HG03139 (cell line): ENCODE data around the gene SENP2.
"Not testable (repeated sequence)": the region's sequence is repeated elsewhere in the genome, so short reads cannot be mapped to it uniquely, and the experiment has no call there.

Source experiments
- ATAC-seq: cut with Tn5 transposase; IDR thresholded peaks from one replicate; pipeline ENCODE4 v1.9.1; 2021; ENCODE audit not compliant: unreplicated experiment

Gene SENP2

GRCh38 chr3:185585518-185585858, 607 bp upstream of the SENP2 start:
- ATAC-seq = no peak

DNA sequence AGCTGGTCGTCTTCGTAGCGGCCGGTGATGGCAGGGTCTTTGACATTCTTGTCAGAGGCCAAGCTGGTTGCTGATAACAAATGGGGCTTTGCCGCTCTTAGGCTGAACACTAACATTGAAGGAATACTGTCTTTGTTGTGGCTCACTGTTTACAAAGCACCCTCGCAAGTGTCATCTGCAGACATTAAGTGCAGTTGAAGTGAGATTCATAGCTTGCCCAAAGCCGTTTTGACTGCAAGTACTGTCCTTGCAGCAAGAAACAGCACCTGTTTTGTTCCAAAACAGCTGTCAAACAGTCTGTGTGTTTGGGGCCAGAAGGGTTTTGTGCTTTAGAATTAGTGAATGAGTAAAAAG, 568 bp downstream of the SENP2 start:
- ATAC-seq = no peak

DNA sequence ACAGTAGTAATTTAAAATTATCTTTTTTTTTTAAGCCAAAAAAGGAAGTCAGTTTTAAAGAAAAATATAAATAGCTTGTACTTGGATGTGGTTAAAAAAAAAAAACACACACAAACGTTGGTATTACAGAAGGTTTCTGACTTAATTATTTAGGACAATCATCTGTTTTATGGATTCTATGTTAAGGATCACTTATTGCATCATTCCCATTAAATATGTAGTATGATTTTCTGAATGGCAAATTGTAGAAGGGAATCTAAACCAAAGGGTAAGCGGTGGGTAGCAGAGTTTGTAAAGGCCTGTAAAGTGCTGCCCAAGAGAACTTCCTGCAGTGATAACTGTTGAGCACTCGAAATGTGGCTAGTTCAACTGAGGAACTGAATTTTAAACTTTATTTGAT, 8.0 kb downstream of the SENP2 start:
- ATAC-seq = no peak

DNA sequence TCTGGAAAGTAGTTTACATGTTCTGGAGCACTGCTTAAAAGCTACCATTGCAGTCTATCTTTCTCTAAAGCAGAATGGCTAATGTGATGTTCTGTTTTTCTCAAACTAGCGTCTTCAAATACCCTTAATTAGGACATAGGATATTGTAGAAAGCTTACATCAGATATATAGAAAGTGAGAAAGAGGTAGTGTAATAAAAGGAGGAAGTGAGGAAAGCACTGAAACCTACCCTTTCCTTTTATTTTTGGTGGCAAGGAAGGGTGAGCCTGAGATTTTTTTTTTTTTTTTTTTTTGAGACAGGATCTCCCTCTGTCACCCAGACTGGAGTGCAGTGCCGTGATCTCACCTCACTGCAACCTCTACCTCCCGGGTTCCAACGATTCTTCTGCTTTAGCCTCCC, 9.4 kb downstream of the SENP2 start:
- no peak for ATAC-seq

DNA sequence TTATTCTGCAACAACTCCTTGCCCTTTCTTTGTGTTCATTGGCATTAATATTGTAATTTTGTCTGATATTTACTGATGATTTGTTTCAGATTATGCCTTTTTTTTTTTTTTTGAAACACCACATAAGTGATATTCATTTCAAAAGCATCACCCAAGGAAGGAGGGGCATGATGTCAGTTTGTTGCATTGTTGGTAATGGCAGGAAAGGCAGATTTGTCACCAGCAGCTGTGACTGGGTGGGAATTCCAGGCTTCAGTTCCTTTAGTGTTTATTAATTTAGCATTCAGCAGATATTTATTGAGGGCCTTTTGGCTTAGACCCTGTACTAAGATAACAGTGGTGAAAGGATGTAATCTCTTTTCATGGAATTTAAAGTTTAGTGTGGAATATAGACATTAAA, 19.5 kb downstream of the SENP2 start:
- ATAC-seq = no peak

GRCh38 chr3:185606196-185606595, 20.1 kb downstream of the SENP2 start:
- ATAC-seq = no peak

DNA sequence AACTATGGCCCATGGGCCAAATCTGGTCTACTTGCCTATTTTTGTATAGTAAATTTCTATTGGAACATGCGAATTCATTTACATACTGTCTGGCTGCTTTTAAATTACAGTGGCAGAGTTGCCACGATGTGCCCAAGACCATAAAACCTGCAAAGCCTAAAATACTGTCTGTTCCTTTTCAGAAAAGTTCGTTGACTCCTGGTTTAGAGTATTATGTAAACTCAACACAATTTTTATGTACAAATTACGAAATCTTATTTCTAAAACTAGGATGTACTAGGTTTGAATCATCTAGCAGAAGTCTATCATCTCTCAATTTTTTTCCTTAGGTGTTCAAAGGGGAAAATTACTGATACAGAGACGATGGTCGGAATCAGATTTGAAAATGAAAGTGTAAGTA, 26.9 kb downstream of the SENP2 start:
- ATAC-seq = no peak

GRCh38 chr3:185623939-185624665, 38.0 kb downstream of the SENP2 start:
- ATAC-seq = no peak

DNA sequence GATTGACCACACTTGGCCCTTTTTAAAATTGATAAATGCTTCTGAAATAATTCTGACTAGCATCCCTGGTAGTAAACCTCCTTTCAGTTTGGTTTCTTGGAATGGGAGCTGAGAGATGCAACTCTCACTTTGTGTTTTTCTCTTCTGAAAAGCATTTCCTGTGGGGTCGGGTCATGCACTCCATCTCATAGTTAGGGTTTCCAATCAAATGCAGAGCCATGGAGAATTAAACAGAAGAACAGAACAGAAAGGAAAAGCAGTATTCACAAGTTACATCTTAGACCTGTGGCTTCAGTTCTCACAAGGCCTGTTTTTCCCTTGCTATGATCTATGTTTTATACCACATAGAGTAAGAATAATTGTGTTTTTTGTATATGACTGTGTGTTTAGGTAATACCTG, 39.7 kb downstream of the SENP2 start:
- ATAC-seq = no peak

- ATAC-seq = no peak
Observed at GRCh38 chr3:185629554-185630181, 43.6 kb downstream of the SENP2 start.

DNA sequence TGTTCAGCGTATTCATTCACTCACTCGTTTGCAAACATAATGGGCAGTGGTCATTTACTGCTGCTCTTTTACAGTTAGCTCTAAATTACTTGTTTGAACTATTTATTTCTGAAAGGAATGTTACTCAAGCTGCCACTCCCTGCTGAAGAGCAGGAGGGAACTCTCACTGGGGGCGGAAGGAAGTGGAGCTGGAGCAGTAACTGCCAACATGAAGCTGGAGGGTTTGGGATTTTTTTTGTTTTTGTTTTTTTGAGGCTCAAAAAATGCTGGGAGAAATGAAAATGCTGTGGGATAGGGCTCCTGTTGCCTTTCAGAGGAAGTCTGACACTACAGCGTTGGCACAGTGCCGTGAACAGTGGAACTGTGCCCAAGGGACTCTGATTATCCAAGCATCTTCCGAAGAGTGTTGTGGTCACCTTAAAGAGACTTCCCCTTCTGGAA, 44.1 kb downstream of the SENP2 start:
- no peak for ATAC-seq

DNA sequence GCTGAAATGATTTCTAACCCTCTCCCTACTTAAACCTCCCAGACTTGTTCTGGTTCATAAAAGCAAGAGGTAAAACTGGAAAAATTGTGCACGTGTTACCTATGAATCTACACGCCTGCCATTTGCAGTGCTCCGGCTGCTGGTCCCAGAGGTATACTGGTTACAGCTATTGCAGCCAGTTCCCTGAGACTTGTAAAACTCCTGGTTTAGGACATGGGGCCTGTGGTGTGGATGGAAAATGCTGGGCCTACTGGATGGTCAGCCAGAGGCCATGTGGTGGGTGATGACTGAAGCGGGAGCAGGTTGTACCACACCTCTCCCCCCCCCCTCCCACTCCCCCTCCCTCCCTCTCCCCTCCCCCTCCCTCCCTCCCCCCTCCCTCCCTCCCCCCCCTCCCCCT, 45.0 kb downstream of the SENP2 start:
- no peak for ATAC-seq

DNA sequence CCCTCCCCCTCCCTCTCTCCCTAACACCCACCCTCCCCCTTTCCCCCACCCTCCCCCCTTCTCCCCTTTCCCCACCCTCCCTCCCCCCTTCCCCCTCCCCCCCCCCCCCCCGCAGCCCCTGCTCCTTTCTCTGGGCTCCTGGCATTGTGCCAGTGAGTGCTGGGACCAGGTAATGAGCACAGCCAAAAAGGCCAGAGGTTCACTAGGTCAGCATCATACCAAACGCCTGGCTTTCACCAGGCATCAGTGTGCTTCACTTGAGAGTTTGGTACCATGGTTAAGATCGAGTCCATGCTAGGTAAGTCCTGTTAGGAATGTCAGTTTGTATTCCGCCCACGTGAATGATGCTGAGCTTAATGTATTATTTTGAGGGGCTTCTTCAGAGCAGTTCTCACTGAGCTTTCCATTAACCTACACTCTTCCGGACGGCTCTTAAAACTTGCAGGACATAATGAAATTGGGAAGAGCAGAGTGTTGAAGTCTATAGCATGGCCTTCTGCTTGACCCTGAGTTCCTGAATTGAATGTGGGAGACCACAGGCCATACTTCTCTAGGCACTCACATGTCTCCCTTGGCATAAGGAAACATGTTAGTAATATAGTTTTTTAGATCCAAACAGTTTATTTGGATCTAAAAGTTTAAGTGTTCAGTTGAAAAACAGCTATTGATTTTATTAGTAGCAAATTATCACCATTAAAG, 45.6 kb downstream of the SENP2 start:
- no peak for ATAC-seq

DNA sequence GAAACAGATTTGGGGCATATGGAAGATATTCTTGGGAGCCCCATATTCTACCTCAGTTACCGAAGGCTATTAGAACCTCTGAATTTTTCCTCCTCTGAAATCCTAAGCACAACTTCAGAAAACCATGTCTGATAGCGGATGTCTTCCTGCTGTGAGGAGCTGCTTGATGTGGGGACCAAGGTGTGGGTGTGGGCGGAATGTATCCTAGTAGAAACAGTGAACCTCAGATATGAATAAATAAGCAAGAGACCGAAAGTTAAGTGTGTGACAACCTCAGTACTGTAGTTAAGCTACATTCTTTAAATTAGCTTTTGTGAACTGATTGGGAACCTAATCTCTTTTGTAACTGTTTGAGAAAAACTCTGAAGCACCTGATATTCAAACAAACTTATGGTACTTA, 46.9 kb downstream of the SENP2 start:
- no peak for ATAC-seq

DNA sequence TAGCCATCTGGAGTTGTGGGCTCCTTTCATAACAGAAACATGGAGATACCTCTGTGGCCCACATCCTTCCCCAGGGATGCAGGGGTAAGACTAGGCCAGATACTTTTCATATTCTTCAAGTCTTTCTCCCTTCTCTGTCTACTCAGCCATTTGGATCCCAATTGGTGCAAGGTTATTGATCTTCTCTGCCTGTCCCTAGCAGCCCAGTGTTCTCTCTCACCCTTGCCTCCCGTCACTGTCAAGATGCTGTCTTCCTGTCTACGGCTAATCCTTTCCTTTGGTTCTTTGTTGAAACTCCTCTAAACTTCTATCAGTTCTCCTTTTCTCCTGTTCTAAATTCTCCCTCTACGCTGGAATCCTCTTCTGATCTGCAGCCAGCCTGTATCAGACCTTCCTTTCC, 51.3 kb downstream of the SENP2 start:
- ATAC-seq = no peak

GRCh38 chr3:185638651-185639050, 52.6 kb downstream of the SENP2 start:
- not testable (repeated sequence) for ATAC-seq

DNA sequence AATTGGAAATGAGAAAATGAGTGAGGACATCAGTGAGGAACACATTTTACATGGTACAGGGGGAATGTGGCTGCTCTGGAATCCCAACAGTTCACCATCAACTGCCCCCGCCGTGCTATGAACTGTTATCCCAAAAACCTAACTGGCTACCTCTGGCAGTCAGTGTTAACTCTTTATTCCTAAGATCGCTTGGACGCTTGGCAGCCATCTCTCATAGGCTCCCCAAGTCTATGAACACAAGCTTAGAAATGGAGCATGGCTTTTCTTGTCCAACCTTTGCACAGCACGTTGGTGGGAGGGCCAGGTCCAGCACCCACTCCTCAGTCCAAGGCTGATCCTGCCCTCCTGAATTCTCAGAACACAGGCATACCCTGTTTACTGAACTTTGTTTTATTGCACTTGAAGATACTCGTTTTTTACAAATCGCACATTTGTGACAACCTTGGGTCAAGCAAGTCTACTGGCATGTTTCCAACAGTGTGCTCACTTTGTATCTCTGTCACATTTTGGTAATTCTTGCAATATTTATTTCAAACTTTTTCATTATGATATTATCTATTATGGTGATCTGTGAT, 53.6 kb downstream of the SENP2 start:
- no peak for ATAC-seq

DNA sequence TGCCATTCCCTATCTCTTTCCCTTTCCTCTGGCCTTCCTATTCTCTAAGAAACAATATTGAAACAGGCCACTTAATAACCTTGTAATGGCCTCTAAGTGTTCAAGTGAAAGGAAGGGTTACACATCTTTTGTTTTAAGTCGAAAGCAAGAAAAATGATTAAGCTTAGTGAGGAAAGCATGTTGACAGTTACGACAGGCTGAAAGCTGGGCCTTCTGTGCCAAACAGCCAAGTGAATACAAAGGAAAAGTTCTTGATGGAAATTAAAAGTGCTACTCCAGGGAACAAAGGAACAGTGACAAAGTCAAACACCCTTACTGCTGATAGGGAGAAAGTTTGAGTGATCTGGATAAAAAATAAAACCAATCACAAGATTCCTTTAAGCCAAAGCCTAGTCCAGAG, 54.2 kb downstream of the SENP2 start:
- no peak for ATAC-seq

- not testable (repeated sequence) for ATAC-seq
Observed at GRCh38 chr3:185645191-185645590, 59.1 kb downstream of the SENP2 start.

DNA sequence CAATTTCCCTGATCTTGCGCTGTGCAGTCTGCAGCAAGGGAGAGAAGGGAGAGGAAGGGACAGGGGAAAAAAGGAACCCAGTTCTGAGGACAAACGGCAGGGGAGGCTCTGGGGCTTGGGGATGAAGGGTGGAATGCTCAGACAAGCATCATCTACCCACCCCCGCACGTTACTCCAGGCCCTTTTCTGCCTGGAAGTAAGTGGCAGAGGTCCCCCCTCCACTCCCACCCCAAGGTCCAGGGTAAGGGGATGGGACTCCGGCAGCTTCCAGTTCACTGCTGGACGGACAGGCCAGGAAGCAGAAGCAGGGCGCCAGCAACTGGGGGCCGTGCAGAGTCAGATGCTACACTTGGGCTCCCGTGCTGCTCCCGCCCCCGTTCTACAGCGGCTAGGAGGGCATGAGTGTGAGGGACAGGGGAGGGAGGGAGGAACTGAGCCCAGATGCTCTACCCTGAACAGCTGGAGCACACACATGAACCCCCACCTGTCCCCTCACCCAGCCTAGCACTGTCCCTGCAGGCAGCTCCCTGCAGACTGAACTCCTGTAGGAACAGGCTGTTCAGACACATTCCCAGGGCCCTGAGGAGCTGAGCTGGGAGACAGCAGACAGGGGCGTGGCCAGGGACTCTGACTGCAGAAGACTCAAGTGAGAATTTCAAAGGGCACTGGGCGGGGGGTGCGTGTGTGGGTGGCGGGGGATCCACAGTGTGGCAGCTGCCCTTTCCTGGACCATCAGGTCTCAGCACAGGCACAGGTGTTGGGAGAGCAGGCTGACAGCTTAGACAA, 59.7 kb downstream of the SENP2 start:
- no peak for ATAC-seq

- no peak for ATAC-seq
Observed at GRCh38 chr3:185646382-185647133, 60.5 kb downstream of the SENP2 start.
